Upper lobe of left lung (tissue), 6 donors: ENCODE data around the gene NPHP4. TPM values are rescaled to one million over a fixed set of nuclear protein-coding genes. Genes with fewer than 3 reads are reported as not detected.

Experiments used
- ATAC-seq, 2 donors: fragments of 200-7000 bp; cut with Tn5 transposase; one replicate each; pipeline ENCODE4 v1.9.1; 2022; ENCODE audit warnings: mild to moderate bottlenecking in 2 of 2, moderate library complexity in 2 of 2; ENCODE audit not compliant: low FRiP score in 2 of 2
- DNase-seq, 2 donors: peaks; one replicate each; pipeline ENCODE4 v3.0.0-alpha.2; 2019 to 2020
- H3K27ac ChIP-seq, 4 donors: fragments of 200-600 bp; sonication (generic); one replicate each; pipeline ENCODE4 v1.5.1; 2016 to 2019
- H3K27me3 ChIP-seq, 4 donors: fragments of 200-600 bp; sonication (generic); one replicate each; pipeline ENCODE4 v1.5.1; 2017 to 2019
- H3K36me3 ChIP-seq, 4 donors: fragments of 200-600 bp; sonication (generic); one replicate each; pipeline ENCODE4 v1.5.1; 2016 to 2019
- H3K4me1 ChIP-seq, 4 donors: fragments of 200-600 bp; sonication (generic); one replicate each; pipeline ENCODE4 v1.5.1; 2018 to 2019
- H3K4me3 ChIP-seq, 4 donors: fragments of 200-600 bp; sonication (generic); one replicate each; pipeline ENCODE4 v1.5.1; 2017 to 2019; ENCODE audit warnings: mild to moderate bottlenecking in 2 of 4, moderate library complexity in 1 of 4
- H3K9me3 ChIP-seq, 4 donors: fragments of 200-600 bp; sonication (generic); one replicate each; pipeline ENCODE4 v1.5.1; 2018 to 2019
- CTCF ChIP-seq, 6 experiments: fragments of 450-650 bp in 4 of 6; fragments of 200-600 bp in 2 of 6; sonication (generic) in 2 of 6; IDR thresholded peaks; one replicate each; pipeline ENCODE4 v1.5.1; 2016 to 2019; ENCODE audit warnings: antibody characterized with exemption in 6 of 6
- EP300 ChIP-seq, 4 donors: sonication (generic); formaldehyde crosslinking; IDR thresholded peaks; one replicate each; pipeline ENCODE4 v1.5.1; 2017; ENCODE audit warnings: antibody characterized with exemption in 4 of 4, control low read depth in 2 of 4
- POLR2A ChIP-seq, 4 donors: fragments of 450-650 bp; IDR thresholded peaks; one replicate each; pipeline ENCODE4 v1.5.1; 2016 to 2017; ENCODE audit warnings: antibody characterized with exemption in 4 of 4, mild to moderate bottlenecking in 2 of 4
- POLR2AphosphoS5 ChIP-seq, 2 donors: sonication (generic); formaldehyde crosslinking; IDR thresholded peaks; one replicate each; pipeline ENCODE4 v1.5.1; 2017; ENCODE audit warnings: antibody characterized with exemption in 2 of 2
- WGBS, 2 donors: methylation state at CpG; one replicate each; pipeline ENCODE4 v1.1.5; 2017 to 2018; 5-methylcytosine and 5-hydroxymethylcytosine counted together
- total RNA-seq, 6 donors: library from RNA; depleted of rRNA in 4 of 6; stranded (reverse); fragments of >200 nt in 4 of 6; gene quantifications; one replicate each; pipeline versions ENCODE4 v1.1.0 to v1.2.1, GENCODE V29; 2016 to 2021
- donor health status: DM: no; HTN: no; CAD: no; lungs with moderate emphysema.
- donor health status: DM: no; HTN: yes; CAD: no; lungs with severe emphysema.

NPHP4 gene
- total RNA-seq, 6 donors from 2014 or later: 13.5 to 45.1 (median 19.9) TPM

- no peaks in the 10 kb centered on the region for H3K4me1 ChIP-seq
- H3K36me3 ChIP-seq: no peaks in the 10 kb centered on the region
- peak in 1 of 2 donors; percentile 50 for DNase-seq
- no peak overlapping the region for H3K27ac ChIP-seq
- ATAC-seq: no peak
- TF ChIP-seq EP300 (IDR thresholded peaks at IDR 0.05) (no peak), POLR2A (IDR thresholded peaks at IDR 0.05) (no peak), CTCF (IDR thresholded peaks at IDR 0.05) (no peak), POLR2AphosphoS5 (IDR thresholded peaks at IDR 0.05) (no peak)
- H3K27me3 ChIP-seq: peaks cover 0 to 4% (median 0%) of the 10 kb centered on the region in 4 donors
- H3K4me3 ChIP-seq: no peak overlapping the region
- no peaks in the 10 kb centered on the region for H3K9me3 ChIP-seq
- 57 to 64% methylated on average over 16 to 26 of the region's 26 CpGs for WGBS, 2 donors
These were observed 161.2 kb downstream of the NPHP4 start for GRCh38 chr1:5830771-5831599.

GRCh38 chr1:5829414-5829813 lies 162.8 kb downstream of the NPHP4 start:
- H3K9me3 ChIP-seq: no peaks in the 10 kb centered on the region
- H3K4me1 ChIP-seq: no peaks in the 10 kb centered on the region
- ATAC-seq (no peak), DNase-seq (no peak)
- no peaks in the 10 kb centered on the region for H3K36me3 ChIP-seq
- peaks cover 0 to 4% (median 0%) of the 10 kb centered on the region in 4 donors for H3K27me3 ChIP-seq
- WGBS, 2 donors: 96 to 97% methylated on average over 3 of the region's 3 CpGs
- TF ChIP-seq CTCF (IDR thresholded peaks at IDR 0.05) (no peak), POLR2AphosphoS5 (IDR thresholded peaks at IDR 0.05) (no peak), EP300 (IDR thresholded peaks at IDR 0.05) (no peak), POLR2A (IDR thresholded peaks at IDR 0.05) (no peak)
- no peak overlapping the region for H3K4me3 ChIP-seq
- no peak overlapping the region for H3K27ac ChIP-seq

- Histone ChIP-seq H3K4me1 (no peaks in the 10 kb centered on the region), H3K36me3 (no peaks in the 10 kb centered on the region), H3K4me3 (no peak overlapping the region), H3K27me3 (peaks cover 0 to 4% (median 0%) of the 10 kb centered on the region in 4 donors), H3K27ac (no peak overlapping the region), H3K9me3 (no peaks in the 10 kb centered on the region)
- TF ChIP-seq EP300 (IDR thresholded peaks at IDR 0.05) (no peak), POLR2AphosphoS5 (IDR thresholded peaks at IDR 0.05) (no peak), POLR2A (IDR thresholded peaks at IDR 0.05) (no peak), CTCF (IDR thresholded peaks at IDR 0.05) (no peak)
- ATAC-seq (no peak), DNase-seq (peak in 1 of 2 donors; percentile 46)
- 74 to 75% methylated on average over 11 of the region's 11 CpGs for WGBS, 2 donors
These were observed 163.8 kb downstream of the NPHP4 start for GRCh38 chr1:5828308-5828935.

GRCh38 chr1:5827516-5827915 lies 164.7 kb downstream of the NPHP4 start:
- Histone ChIP-seq H3K27me3 (peaks cover 0 to 4% (median 0%) of the 10 kb centered on the region in 4 donors), H3K36me3 (no peaks in the 10 kb centered on the region), H3K4me3 (no peak overlapping the region), H3K27ac (no peak overlapping the region), H3K9me3 (no peaks in the 10 kb centered on the region), H3K4me1 (no peaks in the 10 kb centered on the region)
- 78 to 81% methylated on average over 7 to 9 of the region's 9 CpGs for WGBS, 2 donors
- DNase-seq (no peak), ATAC-seq (no peak)
- TF ChIP-seq POLR2AphosphoS5 (IDR thresholded peaks at IDR 0.05) (no peak), EP300 (IDR thresholded peaks at IDR 0.05) (no peak), CTCF (IDR thresholded peaks at IDR 0.05) (no peak), POLR2A (IDR thresholded peaks at IDR 0.05) (no peak)
